ENCODE measurements around the gene IGLL1.

DNA sequence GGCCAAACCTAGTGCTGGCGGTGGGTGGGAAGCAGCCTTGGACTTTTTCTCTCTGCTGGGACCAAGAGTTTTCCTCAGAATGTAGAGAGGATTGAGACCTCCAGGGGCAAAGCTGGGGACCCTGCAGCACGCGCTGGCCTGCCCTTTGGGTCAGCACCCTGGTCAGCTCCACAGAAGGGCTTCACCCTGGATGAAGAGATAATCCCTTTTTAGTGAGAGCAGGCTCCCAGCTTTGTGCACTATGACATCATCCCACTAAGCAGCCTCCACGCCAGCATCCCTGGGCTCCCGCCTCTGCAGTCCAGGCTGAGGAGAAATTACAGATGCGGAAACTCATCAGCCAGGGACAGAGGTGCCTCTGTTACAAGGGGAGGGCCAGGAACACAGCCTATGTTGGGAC is 28.5 kb upstream of the IGLL1 start:
- TF ChIP-seq POLR2AphosphoS5 (IDR thresholded peaks at IDR 0.05; ENCODE audit: low read depth) (no peak), JUNB (IDR thresholded peaks at IDR 0.05; ENCODE audit: unreplicated experiment) (no peak), EZH2phosphoT487 (IDR thresholded peaks at IDR 0.05; ENCODE audit: unreplicated experiment) (no peak), EZH2 (IDR thresholded peaks at IDR 0.05; ENCODE audit: low read depth, unreplicated experiment) (no peak), CREB1 (CRISPR knock-in tag; IDR thresholded peaks at IDR 0.05; ENCODE audit: low read depth) (0 out of 2 replicates have a peak, but pooled peaks have one; percentile 21), NANOG (IDR thresholded peaks at IDR 0.05; ENCODE audit: borderline replicate concordance) (no peak), ZNF114 (CRISPR knock-in tag; IDR thresholded peaks at IDR 0.05) (no peak)
- TF ChIP-seq, protein P1, sequence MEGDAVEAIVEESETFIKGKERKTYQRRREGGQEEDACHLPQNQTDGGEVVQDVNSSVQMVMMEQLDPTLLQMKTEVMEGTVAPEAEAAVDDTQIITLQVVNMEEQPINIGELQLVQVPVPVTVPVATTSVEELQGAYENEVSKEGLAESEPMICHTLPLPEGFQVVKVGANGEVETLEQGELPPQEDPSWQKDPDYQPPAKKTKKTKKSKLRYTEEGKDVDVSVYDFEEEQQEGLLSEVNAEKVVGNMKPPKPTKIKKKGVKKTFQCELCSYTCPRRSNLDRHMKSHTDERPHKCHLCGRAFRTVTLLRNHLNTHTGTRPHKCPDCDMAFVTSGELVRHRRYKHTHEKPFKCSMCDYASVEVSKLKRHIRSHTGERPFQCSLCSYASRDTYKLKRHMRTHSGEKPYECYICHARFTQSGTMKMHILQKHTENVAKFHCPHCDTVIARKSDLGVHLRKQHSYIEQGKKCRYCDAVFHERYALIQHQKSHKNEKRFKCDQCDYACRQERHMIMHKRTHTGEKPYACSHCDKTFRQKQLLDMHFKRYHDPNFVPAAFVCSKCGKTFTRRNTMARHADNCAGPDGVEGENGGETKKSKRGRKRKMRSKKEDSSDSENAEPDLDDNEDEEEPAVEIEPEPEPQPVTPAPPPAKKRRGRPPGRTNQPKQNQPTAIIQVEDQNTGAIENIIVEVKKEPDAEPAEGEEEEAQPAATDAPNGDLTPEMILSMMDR (conservative IDR thresholded peaks at IDR 0.05; ENCODE audit: low read depth in 2 of 2): no peak
- TF ChIP-seq, protein P2, sequence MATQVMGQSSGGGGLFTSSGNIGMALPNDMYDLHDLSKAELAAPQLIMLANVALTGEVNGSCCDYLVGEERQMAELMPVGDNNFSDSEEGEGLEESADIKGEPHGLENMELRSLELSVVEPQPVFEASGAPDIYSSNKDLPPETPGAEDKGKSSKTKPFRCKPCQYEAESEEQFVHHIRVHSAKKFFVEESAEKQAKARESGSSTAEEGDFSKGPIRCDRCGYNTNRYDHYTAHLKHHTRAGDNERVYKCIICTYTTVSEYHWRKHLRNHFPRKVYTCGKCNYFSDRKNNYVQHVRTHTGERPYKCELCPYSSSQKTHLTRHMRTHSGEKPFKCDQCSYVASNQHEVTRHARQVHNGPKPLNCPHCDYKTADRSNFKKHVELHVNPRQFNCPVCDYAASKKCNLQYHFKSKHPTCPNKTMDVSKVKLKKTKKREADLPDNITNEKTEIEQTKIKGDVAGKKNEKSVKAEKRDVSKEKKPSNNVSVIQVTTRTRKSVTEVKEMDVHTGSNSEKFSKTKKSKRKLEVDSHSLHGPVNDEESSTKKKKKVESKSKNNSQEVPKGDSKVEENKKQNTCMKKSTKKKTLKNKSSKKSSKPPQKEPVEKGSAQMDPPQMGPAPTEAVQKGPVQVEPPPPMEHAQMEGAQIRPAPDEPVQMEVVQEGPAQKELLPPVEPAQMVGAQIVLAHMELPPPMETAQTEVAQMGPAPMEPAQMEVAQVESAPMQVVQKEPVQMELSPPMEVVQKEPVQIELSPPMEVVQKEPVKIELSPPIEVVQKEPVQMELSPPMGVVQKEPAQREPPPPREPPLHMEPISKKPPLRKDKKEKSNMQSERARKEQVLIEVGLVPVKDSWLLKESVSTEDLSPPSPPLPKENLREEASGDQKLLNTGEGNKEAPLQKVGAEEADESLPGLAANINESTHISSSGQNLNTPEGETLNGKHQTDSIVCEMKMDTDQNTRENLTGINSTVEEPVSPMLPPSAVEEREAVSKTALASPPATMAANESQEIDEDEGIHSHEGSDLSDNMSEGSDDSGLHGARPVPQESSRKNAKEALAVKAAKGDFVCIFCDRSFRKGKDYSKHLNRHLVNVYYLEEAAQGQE (IDR thresholded peaks at IDR 0.05; ENCODE audit: unreplicated experiment): peak; percentile 80
- TF ChIP-seq, protein P3, sequence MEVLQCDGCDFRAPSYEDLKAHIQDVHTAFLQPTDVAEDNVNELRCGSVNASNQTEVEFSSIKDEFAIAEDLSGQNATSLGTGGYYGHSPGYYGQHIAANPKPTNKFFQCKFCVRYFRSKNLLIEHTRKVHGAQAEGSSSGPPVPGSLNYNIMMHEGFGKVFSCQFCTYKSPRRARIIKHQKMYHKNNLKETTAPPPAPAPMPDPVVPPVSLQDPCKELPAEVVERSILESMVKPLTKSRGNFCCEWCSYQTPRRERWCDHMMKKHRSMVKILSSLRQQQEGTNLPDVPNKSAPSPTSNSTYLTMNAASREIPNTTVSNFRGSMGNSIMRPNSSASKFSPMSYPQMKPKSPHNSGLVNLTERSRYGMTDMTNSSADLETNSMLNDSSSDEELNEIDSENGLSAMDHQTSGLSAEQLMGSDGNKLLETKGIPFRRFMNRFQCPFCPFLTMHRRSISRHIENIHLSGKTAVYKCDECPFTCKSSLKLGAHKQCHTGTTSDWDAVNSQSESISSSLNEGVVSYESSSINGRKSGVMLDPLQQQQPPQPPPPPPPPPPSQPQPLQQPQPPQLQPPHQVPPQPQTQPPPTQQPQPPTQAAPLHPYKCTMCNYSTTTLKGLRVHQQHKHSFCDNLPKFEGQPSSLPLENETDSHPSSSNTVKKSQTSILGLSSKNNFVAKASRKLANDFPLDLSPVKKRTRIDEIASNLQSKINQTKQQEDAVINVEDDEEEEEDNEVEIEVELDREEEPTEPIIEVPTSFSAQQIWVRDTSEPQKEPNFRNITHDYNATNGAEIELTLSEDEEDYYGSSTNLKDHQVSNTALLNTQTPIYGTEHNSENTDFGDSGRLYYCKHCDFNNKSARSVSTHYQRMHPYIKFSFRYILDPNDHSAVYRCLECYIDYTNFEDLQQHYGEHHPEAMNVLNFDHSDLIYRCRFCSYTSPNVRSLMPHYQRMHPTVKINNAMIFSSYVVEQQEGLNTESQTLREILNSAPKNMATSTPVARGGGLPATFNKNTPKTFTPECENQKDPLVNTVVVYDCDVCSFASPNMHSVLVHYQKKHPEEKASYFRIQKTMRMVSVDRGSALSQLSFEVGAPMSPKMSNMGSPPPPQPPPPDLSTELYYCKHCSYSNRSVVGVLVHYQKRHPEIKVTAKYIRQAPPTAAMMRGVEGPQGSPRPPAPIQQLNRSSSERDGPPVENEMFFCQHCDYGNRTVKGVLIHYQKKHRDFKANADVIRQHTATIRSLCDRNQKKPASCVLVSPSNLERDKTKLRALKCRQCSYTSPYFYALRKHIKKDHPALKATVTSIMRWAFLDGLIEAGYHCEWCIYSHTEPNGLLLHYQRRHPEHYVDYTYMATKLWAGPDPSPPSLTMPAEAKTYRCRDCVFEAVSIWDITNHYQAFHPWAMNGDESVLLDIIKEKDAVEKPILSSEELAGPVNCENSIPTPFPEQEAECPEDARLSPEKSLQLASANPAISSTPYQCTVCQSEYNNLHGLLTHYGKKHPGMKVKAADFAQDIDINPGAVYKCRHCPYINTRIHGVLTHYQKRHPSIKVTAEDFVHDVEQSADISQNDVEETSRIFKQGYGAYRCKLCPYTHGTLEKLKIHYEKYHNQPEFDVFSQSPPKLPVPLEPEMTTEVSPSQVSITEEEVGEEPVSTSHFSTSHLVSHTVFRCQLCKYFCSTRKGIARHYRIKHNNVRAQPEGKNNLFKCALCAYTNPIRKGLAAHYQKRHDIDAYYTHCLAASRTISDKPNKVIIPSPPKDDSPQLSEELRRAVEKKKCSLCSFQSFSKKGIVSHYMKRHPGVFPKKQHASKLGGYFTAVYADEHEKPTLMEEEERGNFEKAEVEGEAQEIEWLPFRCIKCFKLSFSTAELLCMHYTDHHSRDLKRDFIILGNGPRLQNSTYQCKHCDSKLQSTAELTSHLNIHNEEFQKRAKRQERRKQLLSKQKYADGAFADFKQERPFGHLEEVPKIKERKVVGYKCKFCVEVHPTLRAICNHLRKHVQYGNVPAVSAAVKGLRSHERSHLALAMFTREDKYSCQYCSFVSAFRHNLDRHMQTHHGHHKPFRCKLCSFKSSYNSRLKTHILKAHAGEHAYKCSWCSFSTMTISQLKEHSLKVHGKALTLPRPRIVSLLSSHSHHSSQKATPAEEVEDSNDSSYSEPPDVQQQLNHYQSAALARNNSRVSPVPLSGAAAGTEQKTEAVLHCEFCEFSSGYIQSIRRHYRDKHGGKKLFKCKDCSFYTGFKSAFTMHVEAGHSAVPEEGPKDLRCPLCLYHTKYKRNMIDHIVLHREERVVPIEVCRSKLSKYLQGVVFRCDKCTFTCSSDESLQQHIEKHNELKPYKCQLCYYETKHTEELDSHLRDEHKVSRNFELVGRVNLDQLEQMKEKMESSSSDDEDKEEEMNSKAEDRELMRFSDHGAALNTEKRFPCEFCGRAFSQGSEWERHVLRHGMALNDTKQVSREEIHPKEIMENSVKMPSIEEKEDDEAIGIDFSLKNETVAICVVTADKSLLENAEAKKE (CRISPR knock-in tag; IDR thresholded peaks at IDR 0.05): no peak
- TF ChIP-seq, protein P4, sequence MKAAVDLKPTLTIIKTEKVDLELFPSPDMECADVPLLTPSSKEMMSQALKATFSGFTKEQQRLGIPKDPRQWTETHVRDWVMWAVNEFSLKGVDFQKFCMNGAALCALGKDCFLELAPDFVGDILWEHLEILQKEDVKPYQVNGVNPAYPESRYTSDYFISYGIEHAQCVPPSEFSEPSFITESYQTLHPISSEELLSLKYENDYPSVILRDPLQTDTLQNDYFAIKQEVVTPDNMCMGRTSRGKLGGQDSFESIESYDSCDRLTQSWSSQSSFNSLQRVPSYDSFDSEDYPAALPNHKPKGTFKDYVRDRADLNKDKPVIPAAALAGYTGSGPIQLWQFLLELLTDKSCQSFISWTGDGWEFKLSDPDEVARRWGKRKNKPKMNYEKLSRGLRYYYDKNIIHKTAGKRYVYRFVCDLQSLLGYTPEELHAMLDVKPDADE (IDR thresholded peaks at IDR 0.05): no peak

Measured in GM23338 (cell line).